Right atrium auricular region (tissue), 2 donors: ENCODE measurements around the gene SCRN2. TPM values are rescaled to one million over a fixed set of nuclear protein-coding genes. Genes with fewer than 3 reads are reported as not detected.

Source experiments
- DNase-seq: peaks from one replicate; pipeline ENCODE4 v3.0.0-alpha.2; 2019; ENCODE audit warnings: low spot score
- H3K27ac ChIP-seq, 2 donors: fragments of 200-600 bp; sonication (generic); 1 replicate in 1 of 2; 2 replicates in 1 of 2; pipeline ENCODE4 v1.5.1; 2016 to 2019
- H3K27me3 ChIP-seq, 2 donors: fragments of 200-600 bp; sonication (generic); one replicate each; pipeline versions ENCODE4 v1.5.1 to v1.6.0; 2017 to 2019
- H3K36me3 ChIP-seq: fragments of 200-600 bp; sonication (generic); one replicate; pipeline ENCODE4 v1.5.1; 2016
- H3K4me1 ChIP-seq, 2 donors: fragments of 200-600 bp; sonication (generic); one replicate each; pipeline versions ENCODE4 v1.5.1 to v1.6.0; 2017 to 2019
- H3K4me3 ChIP-seq, 2 donors: fragments of 200-600 bp; sonication (generic); 1 replicate in 1 of 2; 2 replicates in 1 of 2; pipeline ENCODE4 v1.5.1; 2017 to 2019; ENCODE audit warnings: mild to moderate bottlenecking in 1 of 2, moderate library complexity in 1 of 2
- H3K9me3 ChIP-seq, 2 donors: fragments of 200-600 bp; sonication (generic); one replicate each; pipeline ENCODE4 v1.5.1; 2019
- CTCF ChIP-seq, 2 donors: fragments of 200-600 bp; sonication (generic); IDR thresholded peaks; one replicate each; pipeline ENCODE4 v1.5.1; 2019; ENCODE audit warnings: antibody characterized with exemption in 2 of 2
- total RNA-seq, 2 donors: library from RNA; depleted of rRNA; stranded (reverse); fragments of >200 nt; gene quantifications; one replicate each; pipeline ENCODE4 v1.1.0, GENCODE V29; 2016

Gene SCRN2
- total RNA-seq, 2 donors from 2014 or later = 28.5 to 37.1 TPM

DNA sequence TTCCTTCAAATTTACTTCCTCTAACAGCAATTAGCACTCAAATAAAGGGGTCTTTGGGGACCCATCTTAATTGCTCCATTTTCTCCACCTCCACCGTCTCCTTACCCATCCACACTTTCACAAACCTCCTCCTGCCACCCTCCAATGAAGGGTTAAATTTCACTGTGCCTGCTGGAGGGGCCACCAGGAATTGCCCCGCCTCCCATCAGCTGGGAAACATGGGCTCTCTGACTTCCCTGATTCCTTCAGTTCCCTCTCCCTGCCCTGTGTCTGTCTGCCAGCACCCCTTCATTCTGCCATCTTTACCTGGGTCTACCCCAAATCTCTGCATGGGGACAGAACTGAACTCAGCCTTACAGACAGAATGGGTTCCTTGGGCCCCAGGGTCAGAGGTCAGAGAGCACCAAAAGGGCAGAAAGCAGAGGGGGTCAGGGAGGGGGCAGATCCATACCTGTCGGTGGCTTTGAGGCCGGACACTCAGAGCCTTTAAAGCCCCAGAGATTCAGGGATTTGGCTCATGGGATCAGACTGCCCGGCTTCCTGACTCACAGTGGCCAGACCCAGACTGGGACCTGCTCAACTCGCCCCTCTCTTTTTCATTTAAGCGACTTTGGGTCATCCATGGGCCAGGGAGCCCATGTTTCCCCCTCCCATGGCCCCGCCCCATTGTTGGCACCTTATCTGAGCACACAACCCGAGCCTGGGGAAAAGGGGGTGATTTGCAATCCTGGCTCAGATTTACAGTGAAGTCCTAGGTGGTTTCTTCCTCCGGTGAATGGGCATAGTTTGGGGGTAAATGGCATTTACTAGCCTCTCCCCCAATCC is 37.3 kb upstream of the SCRN2 start:
- Histone ChIP-seq H3K27me3 (no peaks in the 10 kb centered on the region), H3K27ac (no peak overlapping the region), H3K36me3 (no peaks in the 10 kb centered on the region), H3K9me3 (no peaks in the 10 kb centered on the region), H3K4me3 (no peak overlapping the region), H3K4me1 (peaks cover 0 to 17% of the 10 kb centered on the region in 2 donors)
- no peak for TF ChIP-seq CTCF (IDR thresholded peaks at IDR 0.05)
- DNase-seq = no peak

GRCh38 chr17:47877368-47878034 is 36.4 kb upstream of the SCRN2 start:
- Histone ChIP-seq H3K9me3 (no peaks in the 10 kb centered on the region), H3K4me3 (no peak overlapping the region), H3K27ac (no peak overlapping the region), H3K27me3 (peaks cover 0 to 4% of the 10 kb centered on the region in 2 donors), H3K4me1 (peaks cover 0 to 9% of the 10 kb centered on the region in 2 donors), H3K36me3 (no peaks in the 10 kb centered on the region)
- no peak for DNase-seq
- no peak for TF ChIP-seq CTCF (IDR thresholded peaks at IDR 0.05)

DNA sequence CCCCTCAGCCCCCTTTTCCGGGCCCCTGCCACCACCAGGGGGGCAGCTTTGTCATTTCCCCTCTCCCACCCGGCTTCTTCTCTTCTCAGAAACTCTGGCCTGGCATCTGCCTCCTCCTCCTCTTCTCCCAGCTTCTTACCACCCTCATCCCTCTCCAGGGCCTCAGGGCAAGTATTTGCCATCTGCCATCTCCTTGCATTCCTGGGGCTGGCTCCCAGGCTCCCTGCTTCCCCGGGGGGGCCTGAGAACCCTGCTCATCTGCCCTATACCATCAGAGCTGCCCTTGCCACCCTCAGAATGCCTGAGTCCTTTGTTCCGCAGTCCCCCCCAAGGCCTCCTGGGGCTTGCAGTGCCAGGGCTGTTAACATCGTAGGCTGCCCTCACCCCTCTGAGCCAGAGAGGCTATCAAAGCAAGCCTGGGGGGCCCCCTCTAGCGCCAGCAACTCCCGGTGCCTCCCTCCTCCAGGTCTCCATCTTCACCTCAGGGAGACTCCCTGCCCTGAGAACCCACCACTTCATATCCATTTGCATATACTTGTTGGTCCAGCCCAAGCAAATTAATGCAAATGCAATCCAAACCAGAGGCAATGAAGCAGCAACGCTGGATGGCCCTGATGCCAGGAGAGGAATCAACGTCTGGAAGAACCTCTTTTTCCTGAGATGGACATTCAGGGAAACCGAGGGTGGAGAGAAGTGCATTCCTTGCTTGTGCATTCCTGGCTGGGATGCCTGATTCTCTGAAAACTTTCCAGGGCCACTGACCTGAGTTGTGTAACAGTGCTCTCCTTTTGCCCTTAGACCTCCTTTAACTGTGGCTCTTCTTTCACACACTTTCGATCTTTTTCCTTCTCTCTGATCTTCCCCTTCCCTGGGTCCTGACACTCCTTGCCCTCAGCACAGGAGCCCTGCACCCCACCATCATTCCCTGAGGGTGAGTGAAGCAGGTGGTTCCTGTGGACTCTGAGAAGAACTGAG is 34.2 kb upstream of the SCRN2 start:
- DNase-seq = no peak
- no peak for TF ChIP-seq CTCF (IDR thresholded peaks at IDR 0.05)

DNA sequence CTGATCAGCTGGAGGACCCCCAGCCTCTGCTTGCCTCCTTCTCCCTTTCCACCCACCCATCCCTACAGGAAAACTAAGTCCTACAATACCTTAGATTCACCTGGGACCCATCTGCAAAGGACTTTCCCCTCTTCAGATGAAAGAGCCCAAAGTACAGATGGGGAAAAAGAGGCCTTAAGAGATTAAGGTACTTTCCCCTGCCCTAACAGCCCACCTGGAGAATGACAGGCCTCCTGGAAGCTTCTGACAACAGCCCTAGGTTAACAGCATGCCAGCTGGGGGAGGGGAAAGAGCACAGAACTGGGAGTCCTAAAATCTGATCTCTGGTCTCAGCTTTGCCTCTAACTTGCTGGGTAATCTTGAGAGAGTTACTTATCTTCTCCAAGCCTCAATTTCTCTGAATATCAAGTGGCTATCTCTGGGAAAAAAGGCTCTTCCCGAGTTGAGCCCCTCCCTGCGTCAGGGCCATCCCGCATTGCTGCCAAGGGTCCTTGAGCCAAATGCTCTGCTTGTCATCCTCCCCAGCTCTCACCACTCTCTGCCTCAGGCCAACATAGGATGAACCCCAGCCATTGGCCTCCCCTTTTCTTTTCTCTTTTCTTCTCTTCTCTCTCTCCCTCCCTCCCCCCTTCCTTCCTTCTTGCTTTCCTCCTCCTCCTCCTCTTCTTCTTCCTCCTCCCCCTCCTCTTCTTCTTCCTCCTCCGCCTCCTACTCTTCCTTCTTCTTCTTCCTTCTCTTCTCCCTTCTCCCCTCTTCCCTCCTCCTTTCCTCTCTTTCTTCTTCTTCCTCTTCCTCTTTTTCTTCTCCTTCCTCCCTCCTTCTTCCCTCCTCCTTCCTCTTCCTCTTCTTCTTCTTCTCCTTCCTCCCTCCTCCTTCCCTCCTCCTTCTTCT is 32.4 kb upstream of the SCRN2 start:
- Histone ChIP-seq H3K4me3 (no peak overlapping the region), H3K4me1 (no peaks in the 10 kb centered on the region), H3K27ac (no peak overlapping the region), H3K9me3 (no peaks in the 10 kb centered on the region), H3K36me3 (no peaks in the 10 kb centered on the region), H3K27me3 (peaks cover 0 to 6% of the 10 kb centered on the region in 2 donors)
- DNase-seq = no peak
- TF ChIP-seq CTCF (IDR thresholded peaks at IDR 0.05) = no peak

More for the DNA sequence above, 34.2 kb upstream of the SCRN2 start:
- Histone ChIP-seq H3K36me3 (no peaks in the 10 kb centered on the region), H3K27ac (no peak overlapping the region), H3K4me1 (no peaks in the 10 kb centered on the region), H3K4me3 (no peak overlapping the region), H3K27me3 (peaks cover 0 to 6% of the 10 kb centered on the region in 2 donors), H3K9me3 (no peaks in the 10 kb centered on the region)
